Ishikawa (cell line): ENCODE measurements around the gene CLDN22.

ENCODE experiments used
- CEBPB ChIP-seq: IDR thresholded peaks from 2 replicates; pipeline ENCODE4 v1.6.1; 2012
- CREB1 ChIP-seq: IDR thresholded peaks from 2 replicates; pipeline ENCODE4 v1.6.1; 2012; ENCODE audit warnings: low read depth
- EGR1 ChIP-seq: IDR thresholded peaks from 2 replicates; pipeline ENCODE4 v1.6.1; 2012
- EP300 ChIP-seq: IDR thresholded peaks from 2 replicates; pipeline ENCODE4 v1.6.1; 2012; ENCODE audit warnings: borderline replicate concordance
- FOXM1 ChIP-seq: IDR thresholded peaks from 2 replicates; pipeline ENCODE4 v1.6.1; 2012; ENCODE audit warnings: low read depth, borderline replicate concordance
- NFIC ChIP-seq: IDR thresholded peaks from 2 replicates; pipeline ENCODE4 v1.6.1; 2012
- RAD21 ChIP-seq: IDR thresholded peaks from 2 replicates; pipeline ENCODE4 v1.6.1; 2012; ENCODE audit warnings: low read depth
- TAF1 ChIP-seq: IDR thresholded peaks from 2 replicates; pipeline ENCODE4 v1.6.1; 2012; ENCODE audit warnings: low read depth, mild to moderate bottlenecking
- TCF12 ChIP-seq: IDR thresholded peaks from 2 replicates; pipeline ENCODE4 v1.6.1; 2012; ENCODE audit warnings: low read depth
- TEAD4 ChIP-seq: IDR thresholded peaks from 2 replicates; pipeline ENCODE4 v1.6.1; 2012
- YY1 ChIP-seq: IDR thresholded peaks from 2 replicates; pipeline ENCODE4 v1.6.1; 2012; ENCODE audit warnings: low read depth
- ZBTB7A ChIP-seq: IDR thresholded peaks from 2 replicates; pipeline ENCODE4 v1.6.1; 2012; ENCODE audit warnings: low read depth
- TF ChIP-seq, protein P1 (sequence below): IDR thresholded peaks from 2 replicates; pipeline ENCODE4 v1.6.1; 2012; ENCODE audit warnings: low read depth, mild to moderate bottlenecking
- TF ChIP-seq, protein P2 (sequence below): IDR thresholded peaks from 2 replicates; pipeline ENCODE4 v1.6.1; 2012
- TF ChIP-seq, protein P3 (sequence below): IDR thresholded peaks from 2 replicates; pipeline ENCODE4 v1.6.1; 2012

The CLDN22 gene

DNA sequence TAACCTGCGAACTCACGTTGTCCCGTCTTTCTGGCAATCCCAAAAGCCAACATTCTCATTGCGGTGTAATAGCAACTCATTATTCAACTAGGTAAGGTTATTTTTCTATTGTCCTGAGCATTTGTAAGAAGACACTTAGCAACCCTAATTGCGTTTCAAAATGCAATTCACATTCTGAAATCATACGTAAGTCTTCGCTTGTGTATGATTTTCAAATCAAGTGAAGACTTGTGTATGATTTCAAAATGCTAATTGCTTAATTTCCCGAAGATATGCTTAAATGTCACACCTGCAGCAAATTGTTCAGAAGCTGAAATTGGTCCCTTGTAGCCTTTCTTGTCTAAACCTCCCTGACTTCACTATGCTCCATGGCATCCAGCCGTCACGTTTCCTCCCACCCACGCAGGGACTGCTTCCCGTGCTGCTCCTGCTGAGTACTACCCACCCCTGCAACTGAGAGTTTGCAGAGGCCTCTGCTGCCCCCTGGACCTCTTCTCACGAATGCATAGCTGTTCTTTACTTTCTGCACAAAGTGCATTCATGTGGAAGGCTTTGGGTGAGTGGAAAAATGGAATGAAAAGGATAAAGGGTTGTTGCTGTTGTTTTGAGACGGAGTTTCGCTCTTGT is 43.0 kb upstream of the CLDN22 start:
- TF ChIP-seq RAD21 (peak; percentile 51), EGR1 (peak; percentile 66), ZBTB7A (no peak)

DNA sequence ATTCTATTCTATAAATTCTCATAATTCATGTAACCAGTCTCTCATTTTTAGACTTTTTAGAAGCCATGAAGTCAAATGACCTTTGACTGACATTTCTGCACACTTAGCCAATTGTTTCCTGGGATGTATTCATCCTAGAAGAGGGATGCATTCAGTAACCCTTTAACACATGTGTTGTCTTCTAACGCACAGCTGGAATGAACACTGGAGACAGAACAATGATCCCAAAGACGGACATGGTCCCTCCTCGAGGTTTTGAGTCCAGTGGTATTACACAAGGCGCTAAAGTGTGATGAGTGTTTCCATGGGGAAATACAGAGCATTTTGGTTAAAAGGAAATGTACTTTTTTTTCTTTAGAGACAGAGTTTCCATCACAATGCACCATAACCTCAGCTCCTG is 42.0 kb upstream of the CLDN22 start:
- TF ChIP-seq NFIC (no peak), RAD21 (no peak), ZBTB7A (no peak), FOXM1 (no peak), EGR1 (no peak), TEAD4 (no peak), EP300 (no peak), TCF12 (no peak), TAF1 (no peak)
- TF ChIP-seq, protein P1, sequence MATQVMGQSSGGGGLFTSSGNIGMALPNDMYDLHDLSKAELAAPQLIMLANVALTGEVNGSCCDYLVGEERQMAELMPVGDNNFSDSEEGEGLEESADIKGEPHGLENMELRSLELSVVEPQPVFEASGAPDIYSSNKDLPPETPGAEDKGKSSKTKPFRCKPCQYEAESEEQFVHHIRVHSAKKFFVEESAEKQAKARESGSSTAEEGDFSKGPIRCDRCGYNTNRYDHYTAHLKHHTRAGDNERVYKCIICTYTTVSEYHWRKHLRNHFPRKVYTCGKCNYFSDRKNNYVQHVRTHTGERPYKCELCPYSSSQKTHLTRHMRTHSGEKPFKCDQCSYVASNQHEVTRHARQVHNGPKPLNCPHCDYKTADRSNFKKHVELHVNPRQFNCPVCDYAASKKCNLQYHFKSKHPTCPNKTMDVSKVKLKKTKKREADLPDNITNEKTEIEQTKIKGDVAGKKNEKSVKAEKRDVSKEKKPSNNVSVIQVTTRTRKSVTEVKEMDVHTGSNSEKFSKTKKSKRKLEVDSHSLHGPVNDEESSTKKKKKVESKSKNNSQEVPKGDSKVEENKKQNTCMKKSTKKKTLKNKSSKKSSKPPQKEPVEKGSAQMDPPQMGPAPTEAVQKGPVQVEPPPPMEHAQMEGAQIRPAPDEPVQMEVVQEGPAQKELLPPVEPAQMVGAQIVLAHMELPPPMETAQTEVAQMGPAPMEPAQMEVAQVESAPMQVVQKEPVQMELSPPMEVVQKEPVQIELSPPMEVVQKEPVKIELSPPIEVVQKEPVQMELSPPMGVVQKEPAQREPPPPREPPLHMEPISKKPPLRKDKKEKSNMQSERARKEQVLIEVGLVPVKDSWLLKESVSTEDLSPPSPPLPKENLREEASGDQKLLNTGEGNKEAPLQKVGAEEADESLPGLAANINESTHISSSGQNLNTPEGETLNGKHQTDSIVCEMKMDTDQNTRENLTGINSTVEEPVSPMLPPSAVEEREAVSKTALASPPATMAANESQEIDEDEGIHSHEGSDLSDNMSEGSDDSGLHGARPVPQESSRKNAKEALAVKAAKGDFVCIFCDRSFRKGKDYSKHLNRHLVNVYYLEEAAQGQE = no peak
- TF ChIP-seq, protein P2, sequence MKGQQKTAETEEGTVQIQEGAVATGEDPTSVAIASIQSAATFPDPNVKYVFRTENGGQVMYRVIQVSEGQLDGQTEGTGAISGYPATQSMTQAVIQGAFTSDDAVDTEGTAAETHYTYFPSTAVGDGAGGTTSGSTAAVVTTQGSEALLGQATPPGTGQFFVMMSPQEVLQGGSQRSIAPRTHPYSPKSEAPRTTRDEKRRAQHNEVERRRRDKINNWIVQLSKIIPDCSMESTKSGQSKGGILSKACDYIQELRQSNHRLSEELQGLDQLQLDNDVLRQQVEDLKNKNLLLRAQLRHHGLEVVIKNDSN = no peak
- TF ChIP-seq, protein P3, sequence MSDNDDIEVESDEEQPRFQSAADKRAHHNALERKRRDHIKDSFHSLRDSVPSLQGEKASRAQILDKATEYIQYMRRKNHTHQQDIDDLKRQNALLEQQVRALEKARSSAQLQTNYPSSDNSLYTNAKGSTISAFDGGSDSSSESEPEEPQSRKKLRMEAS = no peak

DNA sequence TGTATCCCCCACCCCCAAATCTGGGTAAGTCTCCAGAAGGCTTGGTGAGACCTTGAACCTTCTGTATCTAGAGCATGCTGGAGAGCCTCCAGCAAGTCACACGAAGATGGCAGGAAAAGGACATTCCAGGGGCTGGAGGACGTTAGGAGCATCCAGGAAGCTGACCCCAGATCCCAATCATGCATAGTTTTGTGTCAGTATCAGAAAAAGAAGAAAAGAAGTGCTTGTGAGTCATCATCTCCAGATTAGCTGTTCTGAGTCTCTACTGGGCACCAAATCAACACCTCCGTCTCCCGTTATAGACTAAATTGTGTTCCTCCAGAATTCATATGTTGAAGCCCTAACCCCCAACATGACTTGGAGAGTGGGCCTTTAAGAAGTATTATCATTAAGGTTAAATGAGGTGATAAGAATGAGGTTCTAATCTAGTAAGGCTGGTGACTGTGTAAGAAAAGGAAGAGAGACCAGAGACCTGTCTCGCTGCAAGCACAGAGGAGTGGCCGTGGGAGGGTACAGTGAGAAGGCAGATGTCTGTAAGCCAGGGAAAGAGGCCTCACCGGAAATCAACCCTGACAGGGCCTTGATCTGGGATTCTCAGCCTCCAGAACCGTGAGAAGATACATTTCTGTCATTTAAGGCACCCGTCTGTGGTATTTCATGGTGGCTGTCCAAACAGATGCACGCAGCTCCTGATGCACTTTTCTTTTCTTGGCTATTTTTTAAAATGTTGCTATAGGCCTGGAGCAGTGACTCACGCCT is 40.3 kb upstream of the CLDN22 start:
- TF ChIP-seq RAD21 (no peak), EGR1 (no peak), ZBTB7A (no peak), FOXM1 (no peak), CREB1 (no peak)
- TF ChIP-seq, protein P3 = no peak
- TF ChIP-seq, protein P1 = no peak
- TF ChIP-seq, protein P2 = no peak

DNA sequence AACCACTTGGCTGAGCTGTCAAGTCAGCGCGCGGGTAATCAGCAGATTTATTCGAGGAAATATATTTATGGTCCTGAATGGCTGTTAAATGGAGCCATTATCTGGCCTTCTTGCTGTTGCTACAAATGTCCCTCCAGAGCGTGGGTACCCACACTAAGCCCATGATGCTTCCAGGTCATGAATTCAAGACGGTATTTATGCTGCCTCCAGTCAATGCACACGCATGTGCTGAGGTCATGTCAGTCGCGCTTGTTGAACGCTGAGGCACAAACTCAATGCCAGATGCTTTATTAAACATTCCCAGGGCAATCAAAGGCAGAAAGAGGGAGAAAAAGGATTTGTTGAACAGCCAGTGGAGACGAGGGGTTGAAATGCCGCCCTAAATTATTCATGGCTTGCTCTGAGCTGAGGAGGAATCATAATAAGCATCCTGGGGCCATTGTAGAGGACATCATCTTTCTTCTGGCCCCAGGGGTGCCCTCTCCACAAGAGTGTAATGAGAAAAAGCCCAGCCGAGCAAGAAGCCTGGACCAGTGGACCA is 38.2 kb upstream of the CLDN22 start:
- no peak for TF ChIP-seq TEAD4
- TF ChIP-seq, protein P3 = no peak
- TF ChIP-seq, protein P1 = no peak
- TF ChIP-seq, protein P2 = no peak
- no peak for TF ChIP-seq ZBTB7A
- no peak for TF ChIP-seq RAD21
- no peak for TF ChIP-seq FOXM1
- TF ChIP-seq EP300 = no peak
- no peak for TF ChIP-seq TAF1
- TF ChIP-seq CEBPB = no peak
- no peak for TF ChIP-seq NFIC
- no peak for TF ChIP-seq YY1
- TF ChIP-seq TCF12 = no peak
- no peak for TF ChIP-seq EGR1
- no peak for TF ChIP-seq CREB1
